ENCODE results near the gene DNAI2. TPM values are rescaled to one million over a fixed set of nuclear protein-coding genes. Genes with fewer than 3 reads are reported as not detected.

DNAI2 gene
- total RNA-seq, 6 experiments from 2014 or later = not detected

- 78% methylated on average over 6 of the region's 6 CpGs for WGBS (ENCODE audit: insufficient coverage, low coverage, low lambda C conversion rate, missing lambda C conversion rate)
- Histone ChIP-seq H3K4me3 (no peak overlapping the region), H3K27me3 (no peaks in the 10 kb centered on the region), H3K27ac (no peak overlapping the region), H3K9me3 (no peaks in the 10 kb centered on the region), H3K36me3 (no peaks in the 10 kb centered on the region), H3K4me1 (no peaks in the 10 kb centered on the region)
- ATAC-seq (no peak), DNase-seq (no peak)
- intact Hi-C loops (cut with DNase I) = no loop called here
- TF ChIP-seq POLR2A (IDR thresholded peaks at IDR 0.05) (no peak), CTCF (IDR thresholded peaks at IDR 0.05) (no peak)
Measured at GRCh38 chr17:74251569-74251968, 22.5 kb upstream of the DNAI2 start.

DNA sequence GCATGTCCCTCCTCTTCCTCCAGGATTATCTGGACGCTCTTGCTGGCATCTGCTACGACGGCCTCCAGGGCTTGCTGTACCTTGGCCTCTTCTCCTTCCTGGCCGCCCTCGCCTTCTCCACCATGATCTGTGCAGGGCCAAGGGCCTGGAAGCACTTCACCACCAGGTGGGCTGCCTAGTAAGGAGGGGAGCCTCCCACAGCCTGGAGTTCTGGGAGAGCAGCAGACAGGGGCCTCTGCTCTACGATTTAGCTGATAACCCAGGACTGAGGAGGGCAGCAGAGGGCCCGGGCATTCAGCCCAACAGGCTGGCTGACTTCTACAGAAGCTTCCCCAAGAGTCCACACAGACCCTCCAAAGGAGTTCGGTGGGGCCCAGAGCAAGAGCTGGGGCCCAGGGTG lies 21.8 kb upstream of the DNAI2 start:
- H3K27me3 ChIP-seq = no peaks in the 10 kb centered on the region
- no peaks in the 10 kb centered on the region for H3K9me3 ChIP-seq
- no CpG with 5 or more reads among the region's 8 CpGs for WGBS (ENCODE audit: insufficient coverage, low coverage, low lambda C conversion rate, missing lambda C conversion rate)
- no peak for TF ChIP-seq POLR2A (IDR thresholded peaks at IDR 0.05)
- H3K4me3 ChIP-seq = no peak overlapping the region
- ATAC-seq (no peak), DNase-seq (no peak)
- H3K27ac ChIP-seq = no peak overlapping the region
- no peaks in the 10 kb centered on the region for H3K36me3 ChIP-seq
- no peaks in the 10 kb centered on the region for H3K4me1 ChIP-seq
- intact Hi-C loops (cut with DNase I) = no loop called here

DNA sequence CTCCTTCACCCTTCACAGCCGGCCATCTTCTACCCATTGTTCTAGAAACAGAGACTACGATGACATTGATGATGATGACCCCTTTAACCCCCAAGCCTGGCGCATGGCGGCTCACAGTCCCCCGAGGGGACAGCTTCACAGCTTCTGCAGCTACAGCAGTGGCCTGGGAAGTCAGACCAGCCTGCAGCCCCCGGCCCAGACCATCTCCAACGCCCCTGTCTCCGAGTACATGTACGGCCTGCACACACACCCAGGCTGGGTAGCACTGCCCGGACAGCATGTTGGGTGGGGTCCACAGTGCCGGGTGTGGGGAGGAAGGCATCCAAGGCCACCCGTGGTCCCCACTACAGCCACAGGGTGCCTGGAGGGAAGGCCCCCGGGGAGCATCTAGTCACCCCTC lies 21.0 kb upstream of the DNAI2 start:
- H3K27ac ChIP-seq = no peak overlapping the region
- H3K4me1 ChIP-seq = no peaks in the 10 kb centered on the region
- intact Hi-C loops (cut with DNase I) = no loop called here
- H3K4me3 ChIP-seq = no peak overlapping the region
- H3K27me3 ChIP-seq = no peaks in the 10 kb centered on the region
- H3K9me3 ChIP-seq = no peaks in the 10 kb centered on the region
- H3K36me3 ChIP-seq = no peaks in the 10 kb centered on the region
- DNase-seq (no peak), ATAC-seq (no peak)
- 80% methylated on average over 1 of the region's 13 CpGs for WGBS (ENCODE audit: insufficient coverage, low coverage, low lambda C conversion rate, missing lambda C conversion rate)
- no peak for TF ChIP-seq CTCF (IDR thresholded peaks at IDR 0.05)
- no peak for TF ChIP-seq POLR2A (IDR thresholded peaks at IDR 0.05)

DNA sequence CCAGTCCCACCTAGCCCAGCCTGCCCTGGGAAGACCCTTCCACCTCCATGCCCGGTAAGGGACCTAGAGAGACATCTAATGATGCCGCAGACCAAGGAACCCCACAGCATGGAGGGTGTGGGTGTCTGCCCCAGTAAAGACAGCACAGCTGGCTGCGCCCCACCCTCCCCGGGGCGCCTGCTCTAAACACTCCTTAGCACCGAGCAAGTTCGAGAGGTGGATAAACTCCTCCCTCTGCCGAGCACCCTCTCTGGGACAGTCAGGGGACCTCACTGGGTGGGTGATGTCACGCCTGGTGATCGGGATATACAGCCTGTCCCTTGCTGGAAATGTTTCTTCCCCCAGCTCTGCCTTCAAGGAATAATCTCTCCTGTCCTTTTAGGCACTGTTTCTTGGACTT lies 16.7 kb upstream of the DNAI2 start:
- H3K4me1 ChIP-seq = no peaks in the 10 kb centered on the region
- H3K4me3 ChIP-seq = no peak overlapping the region
- ATAC-seq (no peak), DNase-seq (no peak)
- no peaks in the 10 kb centered on the region for H3K27me3 ChIP-seq
- no peaks in the 10 kb centered on the region for H3K36me3 ChIP-seq
- no peaks in the 10 kb centered on the region for H3K9me3 ChIP-seq
- TF ChIP-seq CTCF (IDR thresholded peaks at IDR 0.05) (no peak), POLR2A (IDR thresholded peaks at IDR 0.05) (no peak)
- no peak overlapping the region for H3K27ac ChIP-seq
- intact Hi-C loops (cut with DNase I) = no loop called here
- 55% methylated on average over 3 of the region's 10 CpGs for WGBS (ENCODE audit: insufficient coverage, low coverage, low lambda C conversion rate, missing lambda C conversion rate)

DNA sequence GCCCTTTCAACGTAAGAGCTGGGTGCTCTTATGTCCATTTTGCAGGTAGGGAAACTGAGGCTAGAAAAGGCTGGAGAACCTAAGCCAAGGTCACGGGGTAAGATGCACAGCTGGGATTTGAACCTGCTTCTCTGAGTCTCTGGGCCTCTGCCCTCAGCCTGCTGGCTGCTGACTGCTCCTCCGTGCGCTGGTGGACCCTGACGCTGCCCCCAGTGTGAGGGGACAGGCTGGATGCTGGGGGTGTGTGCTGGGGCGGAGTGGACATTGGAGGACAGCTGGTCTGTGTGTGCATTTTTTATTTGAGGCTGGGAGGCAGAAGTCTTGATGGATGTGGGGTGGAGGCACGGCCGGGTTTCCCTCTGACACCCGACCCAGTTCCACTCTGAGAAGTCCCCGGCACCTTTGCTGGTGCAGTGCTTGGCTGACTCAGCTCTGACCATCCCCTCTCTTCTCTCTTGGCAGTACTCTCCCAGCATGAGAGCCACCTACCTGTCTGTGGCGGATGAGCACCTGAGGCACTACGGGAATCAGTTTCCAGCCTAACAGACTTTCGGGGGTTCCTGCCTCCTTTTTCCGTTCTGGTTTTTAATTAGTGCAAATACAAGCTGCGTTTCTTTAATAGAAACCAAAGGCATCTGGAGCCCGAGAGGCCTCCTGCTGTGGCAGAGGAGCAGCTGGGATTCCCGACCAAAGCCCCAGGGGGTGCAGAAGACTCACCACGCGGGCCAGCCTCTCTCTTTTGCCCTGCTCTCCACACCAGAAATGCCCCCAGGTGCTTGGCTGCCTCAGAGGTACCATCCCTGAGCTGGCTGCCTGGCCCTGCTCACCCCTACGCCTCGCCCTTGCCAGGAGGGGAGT lies 14.1 kb upstream of the DNAI2 start:
- Histone ChIP-seq H3K36me3 (no peaks in the 10 kb centered on the region), H3K27ac (no peak overlapping the region), H3K4me1 (no peaks in the 10 kb centered on the region), H3K27me3 (no peaks in the 10 kb centered on the region), H3K4me3 (no peak overlapping the region), H3K9me3 (no peaks in the 10 kb centered on the region)
- intact Hi-C loops (cut with DNase I) = no loop called here
- WGBS (ENCODE audit: insufficient coverage, low coverage, low lambda C conversion rate, missing lambda C conversion rate) = 37% methylated on average over 6 of the region's 21 CpGs
- ATAC-seq (no peak), DNase-seq (no peak)
- TF ChIP-seq POLR2A (IDR thresholded peaks at IDR 0.05) (no peak), CTCF (IDR thresholded peaks at IDR 0.05) (no peak)
